ENCODE results near the gene CATSPERZ.
A peak's percentile ranks its signal among the peaks of the same experiment; 100 is the strongest.

DNA sequence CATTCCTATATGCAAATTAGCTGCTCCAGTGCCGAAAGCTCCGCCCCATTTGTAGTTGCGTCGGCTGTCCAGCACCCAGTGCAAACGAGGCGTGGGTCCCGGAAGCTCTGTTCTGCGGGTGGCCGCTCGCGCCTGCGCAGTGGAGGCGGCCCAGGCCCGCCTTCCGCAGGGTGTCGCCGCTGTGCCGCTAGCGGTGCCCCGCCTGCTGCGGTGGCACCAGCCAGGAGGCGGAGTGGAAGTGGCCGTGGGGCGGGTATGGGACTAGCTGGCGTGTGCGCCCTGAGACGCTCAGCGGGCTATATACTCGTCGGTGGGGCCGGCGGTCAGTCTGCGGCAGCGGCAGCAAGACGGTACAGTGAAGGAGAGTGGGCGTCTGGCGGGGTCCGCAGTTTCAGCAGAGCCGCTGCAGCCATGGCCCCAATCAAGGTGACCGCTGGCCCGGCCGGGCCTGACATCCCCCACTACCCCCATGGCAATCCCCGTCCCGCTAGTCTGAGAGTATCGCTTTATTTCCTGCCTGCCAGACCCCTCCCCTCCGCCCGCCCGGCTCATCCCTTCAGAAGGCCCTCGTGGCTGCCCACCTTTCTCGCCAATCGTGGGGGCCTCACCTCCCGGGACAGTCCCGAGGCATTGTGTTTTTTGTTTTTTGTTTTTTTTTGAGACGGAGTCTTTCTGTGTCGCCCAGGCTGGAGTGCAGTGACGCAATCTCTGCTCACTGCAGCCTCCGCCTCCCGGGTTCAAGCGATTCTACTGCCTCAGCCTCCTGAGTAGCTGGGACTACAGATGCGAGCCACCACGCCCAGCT, 18.0 kb downstream of the CATSPERZ start, which contains the start of gene PRDX5:
- TF ChIP-seq POLR2A (conservative IDR thresholded peaks at IDR 0.05) (peak; percentile 70), TCFL5 (CRISPR knock-in tag; conservative IDR thresholded peaks at IDR 0.05) (no peak), CREM (IDR thresholded peaks at IDR 0.05; ENCODE audit: low read depth) (peak; percentile 62), ZNF121 (CRISPR knock-in tag; conservative IDR thresholded peaks at IDR 0.05) (no peak), MAFK (IDR thresholded peaks at IDR 0.05; ENCODE audit: low read length) (no peak), RUNX1 (IDR thresholded peaks at IDR 0.05; ENCODE audit: low read depth) (no peak), NR2F6 (CRISPR knock-in tag; IDR thresholded peaks at IDR 0.05) (no peak), ZNF143 (CRISPR knock-in tag; IDR thresholded peaks at IDR 0.05) (no peak), ELF4 (CRISPR knock-in tag; IDR thresholded peaks at IDR 0.05) (no peak), RNF2 (IDR thresholded peaks at IDR 0.05) (0 out of 2 replicates have a peak, but pooled peaks have one; percentile 4), ARHGAP35 (IDR thresholded peaks at IDR 0.05; ENCODE audit: partially characterized antibody) (peak; percentile 25)
- TF ChIP-seq, protein P1, sequence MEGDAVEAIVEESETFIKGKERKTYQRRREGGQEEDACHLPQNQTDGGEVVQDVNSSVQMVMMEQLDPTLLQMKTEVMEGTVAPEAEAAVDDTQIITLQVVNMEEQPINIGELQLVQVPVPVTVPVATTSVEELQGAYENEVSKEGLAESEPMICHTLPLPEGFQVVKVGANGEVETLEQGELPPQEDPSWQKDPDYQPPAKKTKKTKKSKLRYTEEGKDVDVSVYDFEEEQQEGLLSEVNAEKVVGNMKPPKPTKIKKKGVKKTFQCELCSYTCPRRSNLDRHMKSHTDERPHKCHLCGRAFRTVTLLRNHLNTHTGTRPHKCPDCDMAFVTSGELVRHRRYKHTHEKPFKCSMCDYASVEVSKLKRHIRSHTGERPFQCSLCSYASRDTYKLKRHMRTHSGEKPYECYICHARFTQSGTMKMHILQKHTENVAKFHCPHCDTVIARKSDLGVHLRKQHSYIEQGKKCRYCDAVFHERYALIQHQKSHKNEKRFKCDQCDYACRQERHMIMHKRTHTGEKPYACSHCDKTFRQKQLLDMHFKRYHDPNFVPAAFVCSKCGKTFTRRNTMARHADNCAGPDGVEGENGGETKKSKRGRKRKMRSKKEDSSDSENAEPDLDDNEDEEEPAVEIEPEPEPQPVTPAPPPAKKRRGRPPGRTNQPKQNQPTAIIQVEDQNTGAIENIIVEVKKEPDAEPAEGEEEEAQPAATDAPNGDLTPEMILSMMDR (IDR thresholded peaks at IDR 0.05 in 2 of 3, conservative IDR thresholded peaks at IDR 0.05 in 1 of 3; ENCODE audit: insufficient read depth in 2 of 3, low read depth in 1 of 3, low read length in 3 of 3): peak; percentile 65 to 96 (median 94)
- TF ChIP-seq, protein P2, sequence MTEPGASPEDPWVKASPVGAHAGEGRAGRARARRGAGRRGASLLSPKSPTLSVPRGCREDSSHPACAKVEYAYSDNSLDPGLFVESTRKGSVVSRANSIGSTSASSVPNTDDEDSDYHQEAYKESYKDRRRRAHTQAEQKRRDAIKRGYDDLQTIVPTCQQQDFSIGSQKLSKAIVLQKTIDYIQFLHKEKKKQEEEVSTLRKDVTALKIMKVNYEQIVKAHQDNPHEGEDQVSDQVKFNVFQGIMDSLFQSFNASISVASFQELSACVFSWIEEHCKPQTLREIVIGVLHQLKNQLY (CRISPR knock-in tag; conservative IDR thresholded peaks at IDR 0.05): no peak
- TF ChIP-seq, protein P3, sequence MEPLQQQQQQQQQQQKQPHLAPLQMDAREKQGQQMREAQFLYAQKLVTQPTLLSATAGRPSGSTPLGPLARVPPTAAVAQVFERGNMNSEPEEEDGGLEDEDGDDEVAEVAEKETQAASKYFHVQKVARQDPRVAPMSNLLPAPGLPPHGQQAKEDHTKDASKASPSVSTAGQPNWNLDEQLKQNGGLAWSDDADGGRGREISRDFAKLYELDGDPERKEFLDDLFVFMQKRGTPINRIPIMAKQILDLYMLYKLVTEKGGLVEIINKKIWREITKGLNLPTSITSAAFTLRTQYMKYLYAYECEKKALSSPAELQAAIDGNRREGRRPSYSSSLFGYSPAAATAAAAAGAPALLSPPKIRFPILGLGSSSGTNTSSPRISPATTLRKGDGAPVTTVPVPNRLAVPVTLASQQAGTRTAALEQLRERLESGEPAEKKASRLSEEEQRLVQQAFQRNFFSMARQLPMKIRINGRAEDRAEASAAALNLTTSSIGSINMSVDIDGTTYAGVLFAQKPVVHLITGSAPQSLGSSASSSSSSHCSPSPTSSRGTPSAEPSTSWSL (CRISPR knock-in tag; IDR thresholded peaks at IDR 0.05; ENCODE audit: borderline replicate concordance): no peak
